Upper lobe of left lung (tissue), 6 donors: ENCODE results near the gene PAEP. TPM values are rescaled to one million over a fixed set of nuclear protein-coding genes. Genes with fewer than 3 reads are reported as not detected.

Experiments used
- ATAC-seq, 2 donors: fragments of 200-7000 bp; cut with Tn5 transposase; one replicate each; pipeline ENCODE4 v1.9.1; 2022; ENCODE audit warnings: mild to moderate bottlenecking in 2 of 2, moderate library complexity in 2 of 2; ENCODE audit not compliant: low FRiP score in 2 of 2
- DNase-seq, 2 donors: peaks; one replicate each; pipeline ENCODE4 v3.0.0-alpha.2; 2019 to 2020
- H3K27ac ChIP-seq, 4 donors: fragments of 200-600 bp; sonication (generic); one replicate each; pipeline ENCODE4 v1.5.1; 2016 to 2019
- H3K27me3 ChIP-seq, 4 donors: fragments of 200-600 bp; sonication (generic); one replicate each; pipeline ENCODE4 v1.5.1; 2017 to 2019
- H3K36me3 ChIP-seq, 4 donors: fragments of 200-600 bp; sonication (generic); one replicate each; pipeline ENCODE4 v1.5.1; 2016 to 2019
- H3K4me1 ChIP-seq, 4 donors: fragments of 200-600 bp; sonication (generic); one replicate each; pipeline ENCODE4 v1.5.1; 2018 to 2019
- H3K4me3 ChIP-seq, 4 donors: fragments of 200-600 bp; sonication (generic); one replicate each; pipeline ENCODE4 v1.5.1; 2017 to 2019; ENCODE audit warnings: mild to moderate bottlenecking in 2 of 4, moderate library complexity in 1 of 4
- H3K9me3 ChIP-seq, 4 donors: fragments of 200-600 bp; sonication (generic); one replicate each; pipeline ENCODE4 v1.5.1; 2018 to 2019
- CTCF ChIP-seq, 6 experiments: fragments of 450-650 bp in 4 of 6; fragments of 200-600 bp in 2 of 6; sonication (generic) in 2 of 6; IDR thresholded peaks; one replicate each; pipeline ENCODE4 v1.5.1; 2016 to 2019; ENCODE audit warnings: antibody characterized with exemption in 6 of 6
- EP300 ChIP-seq, 4 donors: sonication (generic); formaldehyde crosslinking; IDR thresholded peaks; one replicate each; pipeline ENCODE4 v1.5.1; 2017; ENCODE audit warnings: antibody characterized with exemption in 4 of 4, control low read depth in 2 of 4
- POLR2A ChIP-seq, 4 donors: fragments of 450-650 bp; IDR thresholded peaks; one replicate each; pipeline ENCODE4 v1.5.1; 2016 to 2017; ENCODE audit warnings: antibody characterized with exemption in 4 of 4, mild to moderate bottlenecking in 2 of 4
- POLR2AphosphoS5 ChIP-seq, 2 donors: sonication (generic); formaldehyde crosslinking; IDR thresholded peaks; one replicate each; pipeline ENCODE4 v1.5.1; 2017; ENCODE audit warnings: antibody characterized with exemption in 2 of 2
- WGBS, 2 donors: methylation state at CpG; one replicate each; pipeline ENCODE4 v1.1.5; 2017 to 2018; 5-methylcytosine and 5-hydroxymethylcytosine counted together
- total RNA-seq, 6 donors: library from RNA; depleted of rRNA in 4 of 6; stranded (reverse); fragments of >200 nt in 4 of 6; gene quantifications; one replicate each; pipeline versions ENCODE4 v1.1.0 to v1.2.1, GENCODE V29; 2016 to 2021
- donor health status: DM: no; HTN: no; CAD: no; lungs with moderate emphysema.
- donor health status: DM: no; HTN: yes; CAD: no; lungs with severe emphysema.

PAEP gene
- total RNA-seq, 6 donors from 2014 or later = 6.3 TPM; not detected in 5

GRCh38 chr9:135555910-135556309 lies 5.6 kb upstream of the PAEP start:
- no peak for ATAC-seq
- Histone ChIP-seq H3K27me3 (no peaks in the 10 kb centered on the region), H3K9me3 (no peaks in the 10 kb centered on the region), H3K4me1 (no peaks in the 10 kb centered on the region), H3K4me3 (no peak overlapping the region), H3K27ac (no peak overlapping the region), H3K36me3 (no peaks in the 10 kb centered on the region)
- WGBS, 2 donors = 72 to 79% methylated on average over 16 of the region's 16 CpGs
- DNase-seq = no peak
- TF ChIP-seq EP300 (IDR thresholded peaks at IDR 0.05) (no peak), POLR2AphosphoS5 (IDR thresholded peaks at IDR 0.05) (no peak), CTCF (IDR thresholded peaks at IDR 0.05) (no peak), POLR2A (IDR thresholded peaks at IDR 0.05) (no peak)

- H3K4me1 ChIP-seq = no peaks in the 10 kb centered on the region
- TF ChIP-seq POLR2A (IDR thresholded peaks at IDR 0.05) (no peak), POLR2AphosphoS5 (IDR thresholded peaks at IDR 0.05) (no peak), EP300 (IDR thresholded peaks at IDR 0.05) (no peak), CTCF (IDR thresholded peaks at IDR 0.05) (no peak)
- H3K9me3 ChIP-seq = no peaks in the 10 kb centered on the region
- DNase-seq (no peak), ATAC-seq (no peak)
- H3K27ac ChIP-seq = no peak overlapping the region
- WGBS, 2 donors = 58 to 59% methylated on average over 11 of the region's 11 CpGs
- H3K4me3 ChIP-seq = no peak overlapping the region
- H3K36me3 ChIP-seq = no peaks in the 10 kb centered on the region
- H3K27me3 ChIP-seq = no peaks in the 10 kb centered on the region
Observed at GRCh38 chr9:135559606-135560005, 1.9 kb upstream of the PAEP start.

GRCh38 chr9:135562235-135562745 lies 734 bp downstream of the PAEP start:
- WGBS, 2 donors = 76 to 90% methylated on average over 8 to 17 of the region's 17 CpGs
- DNase-seq = peak in 1 of 2 donors; percentile 50
- ATAC-seq = no peak

GRCh38 chr9:135563039-135563476 lies 1.5 kb downstream of the PAEP start:
- H3K27ac ChIP-seq = no peak overlapping the region
- DNase-seq (no peak), ATAC-seq (peak in 1 of 2 donors; percentile 15)
- TF ChIP-seq CTCF (IDR thresholded peaks at IDR 0.05) (no peak), POLR2AphosphoS5 (IDR thresholded peaks at IDR 0.05) (no peak), POLR2A (IDR thresholded peaks at IDR 0.05) (no peak), EP300 (IDR thresholded peaks at IDR 0.05) (no peak)
- no peaks in the 10 kb centered on the region for H3K9me3 ChIP-seq
- no peaks in the 10 kb centered on the region for H3K36me3 ChIP-seq
- 89 to 92% methylated on average over 1 of the region's 1 CpG for WGBS, 2 donors
- H3K27me3 ChIP-seq = no peaks in the 10 kb centered on the region
- H3K4me1 ChIP-seq = no peaks in the 10 kb centered on the region
- H3K4me3 ChIP-seq = no peak overlapping the region

More at GRCh38 chr9:135562235-135562745, 734 bp downstream of the PAEP start:
- Histone ChIP-seq H3K27me3 (no peaks in the 10 kb centered on the region), H3K27ac (no peak overlapping the region), H3K4me3 (no peak overlapping the region), H3K36me3 (no peaks in the 10 kb centered on the region), H3K4me1 (no peaks in the 10 kb centered on the region), H3K9me3 (no peaks in the 10 kb centered on the region)
- TF ChIP-seq CTCF (IDR thresholded peaks at IDR 0.05) (no peak), POLR2A (IDR thresholded peaks at IDR 0.05) (no peak), EP300 (IDR thresholded peaks at IDR 0.05) (no peak), POLR2AphosphoS5 (IDR thresholded peaks at IDR 0.05) (no peak)

GRCh38 chr9:135563858-135564257 lies 2.3 kb downstream of the PAEP start:
- Histone ChIP-seq H3K9me3 (peaks cover 0 to 2% (median 0%) of the 10 kb centered on the region in 4 donors), H3K36me3 (no peaks in the 10 kb centered on the region), H3K4me1 (no peaks in the 10 kb centered on the region), H3K27me3 (no peaks in the 10 kb centered on the region), H3K27ac (no peak overlapping the region), H3K4me3 (no peak overlapping the region)
- no peak for ATAC-seq
- no peak for DNase-seq
- WGBS, 2 donors = 75 to 80% methylated on average over 12 of the region's 12 CpGs
- TF ChIP-seq POLR2AphosphoS5 (IDR thresholded peaks at IDR 0.05) (no peak), EP300 (IDR thresholded peaks at IDR 0.05) (no peak), CTCF (IDR thresholded peaks at IDR 0.05) (no peak), POLR2A (IDR thresholded peaks at IDR 0.05) (no peak)
